GM06990 (cell line): Measurements from ENCODE around the gene MAD1L1.

ENCODE experiments used
- DNase-seq: peaks from one replicate; pipeline ENCODE4 v3.0.0-alpha.2; 2011; ENCODE audit not compliant: insufficient read length; ENCODE audit errors: extremely low read depth
- H3K27me3 ChIP-seq: replicated peaks from 2 replicates; pipeline ENCODE4 v1.6.0; 2011; ENCODE audit warnings: low read length; ENCODE audit not compliant: control insufficient read depth, insufficient read depth
- H3K36me3 ChIP-seq: 2 replicates; pipeline ENCODE4 v1.5.1; 2011; ENCODE audit warnings: low read length; ENCODE audit not compliant: control insufficient read depth, insufficient read depth
- H3K4me3 ChIP-seq: replicated peaks from 2 replicates; pipeline ENCODE4 v1.5.1; 2011; ENCODE audit warnings: low read depth, mild to moderate bottlenecking, control low read depth, low read length
- TF ChIP-seq, protein P1 (sequence below): IDR thresholded peaks from 2 replicates; pipeline ENCODE4 v1.5.1; 2011; ENCODE audit warnings: low read length, control low read depth, mild to moderate bottlenecking, inconsistent platforms; ENCODE audit not compliant: insufficient read depth, poor library complexity, severe bottlenecking

MAD1L1 gene

DNA sequence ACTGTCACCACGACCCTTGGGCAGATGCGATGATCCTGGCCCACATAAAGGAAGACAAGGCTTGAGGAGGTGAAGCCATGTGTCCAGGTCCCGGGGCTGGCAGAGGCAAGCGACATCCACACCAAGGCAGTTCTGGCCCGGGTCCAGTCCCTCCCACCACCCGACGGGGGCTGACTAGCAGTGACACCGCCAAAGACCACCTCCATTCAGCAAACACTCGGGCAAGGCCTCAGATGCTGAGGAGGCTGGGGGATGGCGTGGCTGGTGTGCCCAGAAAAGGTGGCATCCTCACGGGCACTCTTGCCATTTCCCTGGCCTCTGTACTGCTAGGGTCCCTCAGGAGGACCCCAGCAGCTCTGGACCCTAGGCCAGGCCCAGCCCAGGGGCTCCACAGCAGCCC, 343.7 kb downstream of the MAD1L1 start:
- Histone ChIP-seq H3K27me3 (no peaks in the 10 kb centered on the region), H3K4me3 (no peak overlapping the region), H3K36me3 (peaks cover 26% of the 10 kb centered on the region)
- TF ChIP-seq, protein P1, sequence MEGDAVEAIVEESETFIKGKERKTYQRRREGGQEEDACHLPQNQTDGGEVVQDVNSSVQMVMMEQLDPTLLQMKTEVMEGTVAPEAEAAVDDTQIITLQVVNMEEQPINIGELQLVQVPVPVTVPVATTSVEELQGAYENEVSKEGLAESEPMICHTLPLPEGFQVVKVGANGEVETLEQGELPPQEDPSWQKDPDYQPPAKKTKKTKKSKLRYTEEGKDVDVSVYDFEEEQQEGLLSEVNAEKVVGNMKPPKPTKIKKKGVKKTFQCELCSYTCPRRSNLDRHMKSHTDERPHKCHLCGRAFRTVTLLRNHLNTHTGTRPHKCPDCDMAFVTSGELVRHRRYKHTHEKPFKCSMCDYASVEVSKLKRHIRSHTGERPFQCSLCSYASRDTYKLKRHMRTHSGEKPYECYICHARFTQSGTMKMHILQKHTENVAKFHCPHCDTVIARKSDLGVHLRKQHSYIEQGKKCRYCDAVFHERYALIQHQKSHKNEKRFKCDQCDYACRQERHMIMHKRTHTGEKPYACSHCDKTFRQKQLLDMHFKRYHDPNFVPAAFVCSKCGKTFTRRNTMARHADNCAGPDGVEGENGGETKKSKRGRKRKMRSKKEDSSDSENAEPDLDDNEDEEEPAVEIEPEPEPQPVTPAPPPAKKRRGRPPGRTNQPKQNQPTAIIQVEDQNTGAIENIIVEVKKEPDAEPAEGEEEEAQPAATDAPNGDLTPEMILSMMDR = no peak
- no peak for DNase-seq

DNA sequence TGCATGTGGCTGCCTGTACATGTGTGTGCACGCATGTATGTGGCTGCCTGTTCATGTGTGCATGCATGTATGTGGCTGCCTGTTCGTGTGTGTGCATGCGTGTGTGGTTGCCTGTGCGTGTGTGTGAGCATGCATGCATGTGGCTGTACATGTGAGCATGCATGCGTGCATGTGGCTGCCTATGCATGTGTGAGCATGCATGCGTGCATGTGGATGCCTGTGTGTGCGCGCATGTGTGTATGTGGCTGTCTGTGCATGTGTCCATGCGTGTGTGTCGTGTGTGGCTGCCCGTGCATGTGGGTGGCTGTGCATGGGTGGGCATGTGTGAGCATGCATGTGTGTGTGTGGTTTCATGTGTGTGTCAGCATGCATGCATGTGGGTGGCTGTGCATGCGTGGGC, 344.3 kb downstream of the MAD1L1 start:
- TF ChIP-seq, protein P1 = no peak
- Histone ChIP-seq H3K27me3 (no peaks in the 10 kb centered on the region), H3K36me3 (peaks cover 26% of the 10 kb centered on the region), H3K4me3 (no peak overlapping the region)
- no peak for DNase-seq

DNA sequence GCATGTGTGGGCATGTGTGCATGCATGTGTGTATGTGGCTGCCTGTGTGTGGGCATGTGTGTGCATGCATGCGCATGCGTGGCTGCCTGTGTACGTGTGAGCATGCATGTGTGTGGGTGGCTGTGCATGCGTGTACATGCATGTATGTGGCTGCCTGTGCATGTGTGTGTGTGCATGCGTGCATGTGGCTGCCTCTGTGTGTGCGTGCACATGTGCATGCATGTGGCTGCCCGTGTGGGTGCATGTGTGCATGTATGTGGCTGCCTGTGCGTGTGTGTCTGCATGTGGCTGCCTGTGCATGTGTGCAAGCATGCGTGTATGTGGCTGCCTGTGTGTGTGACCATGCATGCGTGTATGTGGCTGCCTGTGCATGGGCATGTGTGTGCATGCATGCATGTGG, 345.5 kb downstream of the MAD1L1 start:
- Histone ChIP-seq H3K36me3 (peaks cover 26% of the 10 kb centered on the region), H3K27me3 (no peaks in the 10 kb centered on the region), H3K4me3 (no peak overlapping the region)
- TF ChIP-seq, protein P1 = no peak
- no peak for DNase-seq

DNA sequence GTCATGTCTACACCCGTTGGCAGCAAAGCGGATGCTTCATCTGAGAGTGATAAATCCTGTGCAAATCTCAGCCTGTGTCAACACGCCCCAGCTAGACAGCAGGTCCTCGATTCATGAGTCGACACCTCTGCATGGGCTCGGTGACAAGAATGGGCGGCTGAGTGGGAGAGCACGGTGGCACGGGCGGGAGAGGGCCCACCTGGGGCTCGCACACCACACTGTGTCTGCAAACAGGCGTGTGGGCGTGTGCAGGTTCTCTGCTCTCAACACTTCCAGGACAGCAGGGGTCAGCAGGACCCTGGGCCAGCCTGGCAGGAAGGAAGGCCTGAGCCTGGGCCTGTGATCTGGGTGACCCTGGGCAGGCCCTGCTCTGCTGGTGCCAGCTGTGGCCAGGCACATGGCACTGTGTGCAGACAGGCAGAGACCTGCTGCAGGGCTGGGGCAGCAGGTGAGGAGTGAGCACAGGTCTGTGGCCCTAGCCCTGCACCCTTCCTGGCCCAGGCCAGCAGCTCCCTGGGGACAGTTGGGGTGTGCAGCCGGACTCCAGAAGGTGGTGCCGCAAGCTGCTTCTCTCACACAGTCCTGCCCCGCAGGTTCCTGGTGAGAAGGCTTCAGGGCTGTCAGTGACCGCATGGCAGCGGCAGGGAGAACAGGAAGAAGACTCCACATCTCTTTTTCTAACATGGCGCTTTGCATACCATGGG, 346.2 kb downstream of the MAD1L1 start:
- no peak for DNase-seq
- TF ChIP-seq, protein P1 = no peak

DNA sequence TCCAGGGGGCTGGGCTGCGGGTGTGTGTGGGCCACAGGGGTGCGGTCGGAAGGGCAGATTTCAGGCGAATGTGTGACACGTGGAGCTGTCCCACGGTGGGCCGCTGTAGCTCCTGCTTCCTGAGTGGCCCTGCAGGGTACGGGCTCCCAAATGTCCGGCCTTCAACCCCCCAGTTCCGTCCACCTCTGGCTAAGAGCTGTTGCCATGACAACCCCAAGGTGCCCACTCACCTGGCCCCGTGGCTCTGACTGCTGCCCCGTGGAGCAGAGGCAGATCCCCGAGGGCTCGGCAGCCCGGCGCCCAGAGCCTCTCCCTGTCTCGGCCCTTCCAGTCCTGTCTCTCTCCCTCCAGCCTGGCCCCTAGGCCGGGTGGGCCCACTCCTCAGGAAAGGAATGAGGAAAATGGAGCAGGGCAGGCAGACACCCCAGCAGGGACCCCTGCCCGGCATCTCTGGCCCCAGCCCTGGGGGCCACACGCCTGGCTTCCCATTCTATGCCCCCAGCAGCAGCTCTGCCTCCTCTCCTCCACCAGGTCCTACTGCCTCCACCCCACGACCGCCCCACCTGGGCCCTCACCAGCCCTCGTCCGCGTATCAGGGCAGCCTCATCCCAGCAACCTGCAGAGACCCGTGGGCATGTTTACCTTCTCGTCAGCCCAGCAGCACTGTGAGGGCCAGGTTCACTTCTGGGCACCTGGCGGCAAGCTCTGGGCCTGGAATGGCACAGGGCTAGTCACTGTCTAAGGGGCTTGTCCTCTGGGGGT, 347.1 kb downstream of the MAD1L1 start:
- TF ChIP-seq, protein P1 = no peak
- Histone ChIP-seq H3K36me3 (peaks cover 25% of the 10 kb centered on the region), H3K27me3 (no peaks in the 10 kb centered on the region), H3K4me3 (no peak overlapping the region)
- no peak for DNase-seq

More for the DNA sequence above, 346.2 kb downstream of the MAD1L1 start:
- H3K36me3 ChIP-seq = peaks cover 23% of the 10 kb centered on the region
- no peak overlapping the region for H3K4me3 ChIP-seq
- no peaks in the 10 kb centered on the region for H3K27me3 ChIP-seq
